Glomerular visceral epithelial cell (primary cell): ENCODE results near the gene GPN2.

Experiments
- DNase-seq: peaks from one replicate; pipeline ENCODE4 v3.0.0-alpha.2; 2016; ENCODE audit errors: extremely low spot score

GPN2 gene

DNA sequence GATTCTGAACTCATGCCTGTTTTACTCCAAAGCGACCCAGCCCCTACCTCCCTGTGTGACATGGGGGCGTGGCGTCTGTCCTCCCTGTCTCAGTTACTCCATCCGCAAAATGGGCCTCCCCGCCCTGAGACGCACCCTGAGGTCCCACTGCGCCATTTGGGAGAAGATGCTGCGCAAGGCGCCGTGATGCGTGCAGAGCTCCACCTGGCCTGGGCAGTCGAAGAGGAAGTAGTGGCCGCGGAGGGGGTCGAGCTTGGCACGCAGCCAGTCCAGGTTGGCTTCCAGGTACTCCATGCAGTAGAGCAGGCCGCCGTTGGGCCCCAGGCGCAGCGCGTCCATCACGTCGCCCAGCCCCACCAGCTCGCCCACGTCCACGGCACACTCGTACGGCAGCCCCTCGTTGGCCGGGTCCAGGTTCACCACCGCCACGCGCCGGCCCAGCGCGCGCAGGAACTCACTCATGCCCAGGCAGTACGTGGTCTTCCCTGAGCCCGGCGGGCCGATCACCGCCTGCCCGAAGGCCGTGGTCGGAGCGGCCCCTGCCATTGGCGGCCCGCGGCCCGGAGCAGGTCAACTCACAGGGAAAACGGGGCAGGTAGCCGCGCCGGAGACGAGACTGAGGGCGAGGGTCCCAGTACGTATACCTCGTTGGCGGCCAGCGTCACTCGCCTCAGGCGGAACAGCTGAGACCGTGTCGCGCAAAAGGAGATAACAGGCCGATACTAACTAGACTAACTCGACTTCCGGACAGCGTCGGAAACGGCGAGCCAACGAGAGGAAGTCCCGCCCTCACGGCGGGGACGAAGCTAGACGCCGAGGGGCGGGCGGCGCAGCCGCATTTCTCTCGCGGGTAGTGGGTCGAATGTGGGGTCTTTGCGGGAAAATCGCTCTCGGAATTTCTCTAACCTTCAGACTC, at the start of gene GPN2:
Gene GPN2 (minus strand): TSS at position 733 of the 916 bp plus-strand sequence. CDS start 187 bp downstream, at position 546.
- DNase-seq, result peak; percentile 67

DNA sequence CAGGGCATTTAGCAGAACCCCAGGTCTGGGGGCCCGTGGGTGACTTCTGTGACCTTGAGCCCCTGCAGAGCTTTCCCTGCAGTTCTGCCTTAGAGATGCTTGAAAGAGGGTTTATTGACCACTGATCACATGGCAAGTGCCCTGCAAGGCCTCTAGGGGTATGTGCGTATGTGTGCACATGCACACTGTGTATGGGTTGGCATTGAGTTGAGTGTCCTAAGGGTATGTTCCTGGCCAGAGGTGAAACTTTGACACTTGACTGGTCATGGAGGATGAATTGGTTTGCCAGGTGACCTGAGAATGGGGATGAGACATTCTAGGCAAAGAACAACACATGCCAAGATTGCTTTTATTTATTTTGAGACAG, 48.6 kb upstream of the GPN2 start:
- no peak for DNase-seq

DNA sequence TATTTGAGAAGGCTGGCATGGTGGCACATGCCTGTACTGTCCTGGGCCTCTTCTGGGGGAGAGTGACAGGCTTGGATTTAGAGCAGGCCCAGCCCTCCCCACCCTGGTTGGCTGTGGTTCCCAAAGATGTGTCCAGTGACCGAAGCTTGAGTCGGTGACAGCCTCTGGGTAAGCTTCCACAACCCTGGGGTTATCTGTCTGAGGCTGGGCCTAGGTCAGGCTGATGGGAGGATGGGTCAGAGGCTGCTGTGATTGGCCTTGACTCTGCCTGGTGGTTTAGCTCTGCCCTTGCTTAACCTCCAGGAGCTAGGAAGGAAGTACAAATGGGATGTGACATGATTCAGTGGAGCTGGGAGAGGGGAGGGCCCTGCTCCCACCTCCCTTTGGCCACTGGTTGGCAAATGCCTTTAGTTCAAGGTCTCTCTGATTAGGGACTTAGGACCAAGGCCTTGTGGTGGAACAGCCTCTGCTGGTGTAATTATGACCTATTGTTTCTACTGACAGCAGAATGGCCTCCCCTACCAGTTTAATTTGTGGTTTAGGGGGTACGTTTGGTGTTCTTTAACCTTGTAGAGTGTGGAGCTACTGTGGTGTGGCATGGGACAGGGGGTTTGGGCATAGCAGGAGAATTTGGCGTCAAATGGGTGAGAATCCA, 48.0 kb upstream of the GPN2 start:
- no peak for DNase-seq

DNA sequence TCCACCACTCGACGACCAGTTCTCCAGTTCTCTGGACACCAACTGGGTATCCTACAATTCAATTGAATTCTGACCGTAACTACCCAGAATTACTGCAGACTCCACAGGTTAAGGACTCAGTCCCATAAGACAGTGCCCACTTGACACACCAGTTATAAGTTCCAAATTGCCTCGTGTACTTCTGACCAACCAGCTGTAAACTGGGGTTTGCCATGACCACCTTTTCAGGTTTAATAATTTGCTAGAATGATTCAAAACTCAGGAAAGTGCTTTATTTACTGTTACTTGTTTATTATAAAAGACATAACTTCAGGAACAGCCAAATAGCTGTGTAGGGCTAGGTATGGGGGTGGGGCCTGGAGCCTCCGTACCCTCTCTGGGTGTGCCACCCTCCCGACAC, 46.7 kb upstream of the GPN2 start:
- no peak for DNase-seq

DNA sequence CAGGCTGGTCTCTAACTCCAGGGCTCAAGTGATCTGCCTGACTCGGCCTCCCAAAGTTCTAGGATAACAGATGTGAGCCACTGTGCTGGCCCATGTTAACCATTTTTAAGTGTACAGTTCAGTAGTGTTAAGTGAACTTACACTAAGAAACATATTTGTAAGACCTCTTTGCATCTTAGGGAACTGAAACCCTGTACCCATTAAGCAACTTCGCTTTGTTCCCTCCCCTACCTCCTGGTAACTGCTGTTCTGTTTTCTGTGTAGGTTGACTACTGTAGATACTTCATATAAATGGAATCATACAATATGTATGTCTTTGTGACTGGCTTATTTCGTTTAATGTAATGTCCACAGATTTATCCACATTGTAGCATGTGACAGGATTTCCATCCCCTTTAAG, 42.4 kb upstream of the GPN2 start:
- no peak for DNase-seq

DNA sequence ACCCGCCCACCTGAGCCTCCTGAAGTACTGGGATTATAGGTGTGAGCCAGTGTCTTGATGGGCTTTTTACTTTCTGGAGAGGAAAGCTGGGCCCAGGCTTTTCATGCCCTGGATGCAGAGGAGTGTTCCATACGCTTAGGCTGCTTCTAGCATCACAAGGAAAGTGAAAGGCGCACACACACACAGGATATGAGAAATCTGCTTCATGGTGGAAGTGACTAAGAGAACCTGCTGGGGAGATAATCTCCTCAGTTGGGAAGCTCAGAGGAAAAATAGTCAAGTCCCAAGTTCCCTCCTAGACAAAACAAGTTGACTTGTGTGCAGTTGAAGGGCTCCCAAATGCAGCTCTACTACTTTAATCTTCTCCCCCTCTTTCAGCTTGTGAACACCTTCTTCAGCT, 33.6 kb upstream of the GPN2 start:
- DNase-seq, result no peak

DNA sequence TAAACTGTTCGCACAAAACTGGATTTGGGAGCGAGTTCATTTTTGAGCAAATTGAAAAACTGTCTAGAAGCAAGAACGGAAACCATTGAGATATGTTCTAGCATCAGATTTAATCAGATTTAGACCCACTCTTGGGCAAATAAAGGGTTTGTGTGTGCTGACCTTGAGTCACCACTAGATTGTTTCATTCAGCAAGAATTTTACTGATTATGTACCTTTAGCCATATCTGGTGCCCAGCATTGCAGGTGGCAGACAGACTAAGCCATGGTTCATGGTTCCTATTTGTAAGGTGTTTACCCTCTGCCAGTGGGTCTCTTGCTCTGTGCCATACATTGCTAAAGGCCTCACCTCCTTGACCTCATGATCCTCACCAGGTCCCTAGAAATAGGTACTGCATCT, 32.8 kb upstream of the GPN2 start:
- DNase-seq, result no peak

DNA sequence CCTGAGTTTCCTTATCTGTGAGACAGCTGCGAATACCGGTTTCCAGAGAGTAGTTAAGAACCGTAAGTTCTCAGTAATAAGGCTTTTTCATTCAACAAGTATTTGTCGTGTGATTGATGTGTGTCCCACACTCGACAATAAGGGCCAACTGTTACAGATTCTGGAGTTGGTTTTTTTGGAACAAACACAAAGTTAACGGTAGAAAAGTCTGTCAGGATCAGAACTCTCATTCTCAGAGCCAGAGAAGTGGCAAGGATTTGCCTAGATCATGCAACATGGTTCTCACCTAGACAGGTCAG, 32.3 kb upstream of the GPN2 start:
- no peak for DNase-seq

DNA sequence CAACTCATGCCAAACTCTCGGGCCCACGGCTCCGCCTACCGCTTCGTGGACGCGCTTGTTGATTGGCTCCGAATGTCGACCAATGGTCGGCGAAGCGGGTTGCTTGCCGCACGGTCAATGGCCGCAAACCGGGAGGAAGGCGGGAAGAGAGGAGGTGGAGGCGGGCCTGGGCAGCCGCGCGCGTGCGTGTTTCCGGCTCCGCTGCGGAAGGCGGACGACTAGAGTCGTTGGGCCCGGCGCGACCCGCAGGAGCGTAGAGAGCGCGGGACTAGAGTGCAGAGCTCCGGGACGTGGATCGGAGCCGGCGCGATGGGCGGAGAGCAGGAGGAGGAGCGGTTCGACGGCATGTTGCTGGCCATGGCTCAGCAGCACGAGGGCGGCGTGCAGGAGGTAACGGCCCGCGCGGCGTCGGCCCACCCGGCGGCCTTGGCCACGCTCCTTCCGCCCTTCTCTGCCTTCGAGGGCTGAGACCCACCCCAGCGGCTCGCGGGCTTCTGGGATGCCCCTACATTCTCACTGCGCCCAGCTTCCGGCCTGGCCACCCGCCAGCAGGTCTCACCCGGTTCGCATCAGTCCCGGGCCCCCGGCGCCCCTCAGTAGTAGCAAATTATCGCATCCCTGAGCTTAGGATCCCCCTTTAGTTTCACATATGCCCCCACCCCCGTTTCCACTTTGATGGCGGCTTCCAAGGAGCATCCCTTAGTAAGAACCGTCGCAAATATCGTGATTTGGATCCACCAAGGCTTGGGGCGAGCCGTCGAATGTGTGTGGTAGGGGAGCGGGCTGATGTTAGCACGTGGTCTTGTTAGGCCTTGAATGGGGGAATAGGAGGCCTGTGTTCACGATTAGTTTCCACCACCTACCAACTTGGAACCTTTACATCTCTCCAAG, 31.7 kb upstream of the GPN2 start, which contains the start of gene NUDC:
Gene NUDC (plus strand): TSS at position 204 of the 891 bp plus-strand sequence. CDS start 106 bp downstream, at position 310.
- peak; percentile 97 for DNase-seq

DNA sequence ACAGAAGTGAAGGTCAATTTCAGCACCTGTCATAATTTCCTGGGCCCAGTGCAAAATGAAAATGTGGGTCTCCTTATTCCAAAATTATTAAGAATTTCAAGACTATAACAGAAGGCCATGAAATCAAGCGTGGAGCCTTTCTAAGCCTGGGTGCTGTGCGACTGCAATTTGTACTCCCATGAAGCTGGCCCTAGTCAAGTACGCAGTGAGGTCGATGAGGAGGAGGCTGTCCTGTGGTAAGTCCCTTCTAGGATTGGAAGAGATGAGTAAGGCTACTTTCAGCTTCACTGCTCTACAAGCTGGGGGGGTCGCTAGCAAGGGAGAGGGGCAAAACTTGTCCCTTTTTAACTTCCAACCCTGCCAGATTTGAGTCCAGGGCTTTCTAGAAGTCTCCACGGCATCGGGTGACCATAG, 31.1 kb upstream of the GPN2 start:
- no peak for DNase-seq

DNA sequence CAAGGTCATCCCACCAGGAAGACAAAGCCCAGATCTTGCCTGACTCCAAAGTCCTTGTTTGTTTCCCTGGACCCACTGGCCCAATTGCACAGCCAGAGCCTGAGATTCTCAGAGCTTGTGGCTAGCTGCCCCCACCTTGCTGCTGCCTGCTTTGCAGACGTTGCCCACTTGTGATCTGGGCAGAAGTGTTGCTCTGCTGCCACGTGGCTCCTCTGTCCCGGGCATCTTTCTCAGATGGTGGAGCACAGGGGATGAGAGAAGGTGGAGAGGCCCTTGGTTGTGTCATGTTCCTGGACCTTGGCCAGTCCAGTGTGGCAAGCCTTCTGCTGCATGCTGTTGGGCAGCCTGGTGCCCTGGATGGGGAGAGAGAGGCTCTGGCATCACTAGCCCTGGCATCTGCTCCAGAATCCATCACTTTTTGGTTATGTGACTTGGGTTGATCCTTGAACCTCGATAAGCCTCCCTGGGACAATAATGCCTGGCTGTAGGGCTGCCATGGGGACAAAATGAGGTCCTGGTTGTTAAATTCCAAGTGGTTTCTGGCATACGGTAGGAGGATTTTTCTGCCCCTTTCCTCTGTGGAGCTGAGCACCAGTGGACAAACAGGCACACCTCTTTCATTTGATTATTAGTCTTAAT, 25.2 kb upstream of the GPN2 start:
- no peak for DNase-seq

DNA sequence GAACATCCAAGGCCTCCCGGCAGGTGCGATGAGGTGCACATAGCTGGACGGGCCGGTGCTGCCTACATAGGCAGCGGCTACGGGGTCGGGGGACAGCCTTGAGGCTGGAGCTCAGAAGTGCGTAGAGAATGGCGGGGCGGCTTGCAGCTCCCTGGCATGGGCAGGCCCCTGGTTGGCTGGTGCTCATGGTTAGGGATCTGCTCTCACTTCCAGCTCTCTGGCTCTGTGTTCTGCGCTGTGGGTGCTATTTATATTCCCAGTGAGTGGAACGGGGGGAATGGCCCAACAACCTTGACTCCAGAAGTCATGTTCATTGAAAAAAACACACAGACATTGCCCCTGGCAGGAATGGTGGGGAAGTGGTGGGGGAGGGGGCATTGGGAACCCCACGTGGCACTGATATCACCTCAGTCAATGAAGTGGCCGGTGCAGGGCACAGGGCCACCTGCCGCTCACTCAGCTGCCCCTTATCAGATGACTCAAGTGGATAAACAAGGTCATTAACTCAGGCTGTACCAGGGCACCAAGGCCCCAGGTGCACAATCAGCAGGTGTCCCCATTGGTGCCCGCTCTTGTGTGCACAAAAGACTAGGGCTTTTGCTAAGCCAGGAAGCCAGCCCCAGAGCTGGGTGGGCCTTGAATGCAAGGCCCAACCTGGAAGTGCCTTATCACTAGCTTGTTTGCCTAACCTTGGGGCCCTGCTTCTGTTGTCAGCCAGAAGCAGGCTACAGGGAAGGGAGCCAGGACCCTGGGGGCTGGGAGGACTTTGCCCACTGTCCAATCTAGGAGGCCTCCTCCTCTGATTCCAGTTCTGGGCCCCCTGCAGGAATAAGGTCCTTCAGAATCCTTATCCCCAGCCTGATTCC, 23.9 kb upstream of the GPN2 start, which contains the start of gene NR0B2:
Gene NR0B2 (minus strand): TSS at position 222 of the 866 bp plus-strand sequence. CDS start 35 bp downstream, at position 187.
- no peak for DNase-seq

DNA sequence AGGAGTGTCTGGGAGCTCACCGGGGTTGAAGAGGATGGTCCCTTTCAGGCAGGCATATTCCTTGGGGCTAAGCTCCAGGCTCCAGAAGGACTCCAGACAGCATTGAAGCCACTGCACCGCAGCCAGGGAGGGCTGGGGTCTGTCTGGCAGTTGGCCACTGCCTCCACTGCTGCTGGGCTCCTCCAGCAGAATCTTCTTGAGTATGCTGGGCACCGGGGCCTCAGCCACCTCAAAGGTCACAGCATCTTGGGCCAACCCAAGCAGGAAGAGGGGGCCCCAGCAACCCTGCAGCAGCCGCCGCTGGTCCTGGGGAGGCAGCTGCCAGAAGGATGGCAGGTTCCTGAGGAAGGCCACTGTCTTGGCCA, 23.3 kb upstream of the GPN2 start:
- DNase-seq, result no peak

DNA sequence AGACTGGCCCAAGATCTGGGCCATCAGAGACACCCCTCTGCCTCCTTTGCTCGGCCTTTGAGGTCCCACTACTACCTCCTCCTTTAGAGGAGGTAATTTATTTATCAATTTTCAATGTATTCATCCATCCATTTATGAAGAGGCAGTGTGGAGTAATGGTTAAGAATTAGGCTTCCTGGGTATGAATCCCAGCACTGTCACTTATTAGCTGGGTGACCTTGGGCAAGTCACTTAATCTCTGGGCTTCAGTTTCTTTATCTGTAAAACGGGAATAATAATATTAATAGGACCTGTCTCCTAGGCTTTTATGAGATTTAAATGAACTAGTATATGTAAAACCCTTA, 22.0 kb upstream of the GPN2 start:
- DNase-seq, result no peak

DNA sequence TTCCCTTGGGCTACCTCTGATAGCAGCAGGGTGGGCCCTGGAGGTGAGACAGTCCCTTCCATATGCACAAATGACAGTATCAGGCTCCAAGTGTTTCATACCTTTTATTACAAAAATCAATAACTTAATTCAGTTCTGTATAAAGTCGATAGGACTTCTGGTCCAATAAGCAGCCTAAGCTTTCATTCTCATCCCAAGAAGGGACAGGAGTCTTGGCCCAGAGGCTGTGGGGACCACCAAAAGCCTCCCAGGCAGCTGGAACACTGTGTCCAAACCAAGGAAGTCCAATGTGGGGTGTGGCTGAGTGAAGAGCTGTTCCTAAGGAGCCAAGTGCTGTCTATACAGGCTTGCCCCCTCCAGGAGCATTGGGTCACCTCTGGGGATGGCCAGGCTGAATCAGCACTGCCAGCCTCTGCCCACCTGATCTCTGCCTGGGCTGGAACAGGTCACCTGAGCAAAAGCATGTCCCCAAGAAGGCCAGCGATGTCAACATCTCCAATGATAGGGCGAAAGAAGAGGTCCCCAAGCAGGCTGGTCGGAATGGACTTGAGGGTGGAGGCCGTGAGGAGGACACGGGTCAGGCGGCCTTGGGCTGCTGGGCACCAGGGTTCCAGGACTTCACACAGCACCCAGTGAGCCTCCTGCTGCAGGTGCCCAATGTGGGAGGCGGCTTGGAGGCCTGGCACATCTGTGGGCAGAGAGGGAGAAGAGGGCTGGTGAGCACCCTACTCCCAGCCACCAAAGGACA, 21.5 kb upstream of the GPN2 start:
- no peak for DNase-seq

DNA sequence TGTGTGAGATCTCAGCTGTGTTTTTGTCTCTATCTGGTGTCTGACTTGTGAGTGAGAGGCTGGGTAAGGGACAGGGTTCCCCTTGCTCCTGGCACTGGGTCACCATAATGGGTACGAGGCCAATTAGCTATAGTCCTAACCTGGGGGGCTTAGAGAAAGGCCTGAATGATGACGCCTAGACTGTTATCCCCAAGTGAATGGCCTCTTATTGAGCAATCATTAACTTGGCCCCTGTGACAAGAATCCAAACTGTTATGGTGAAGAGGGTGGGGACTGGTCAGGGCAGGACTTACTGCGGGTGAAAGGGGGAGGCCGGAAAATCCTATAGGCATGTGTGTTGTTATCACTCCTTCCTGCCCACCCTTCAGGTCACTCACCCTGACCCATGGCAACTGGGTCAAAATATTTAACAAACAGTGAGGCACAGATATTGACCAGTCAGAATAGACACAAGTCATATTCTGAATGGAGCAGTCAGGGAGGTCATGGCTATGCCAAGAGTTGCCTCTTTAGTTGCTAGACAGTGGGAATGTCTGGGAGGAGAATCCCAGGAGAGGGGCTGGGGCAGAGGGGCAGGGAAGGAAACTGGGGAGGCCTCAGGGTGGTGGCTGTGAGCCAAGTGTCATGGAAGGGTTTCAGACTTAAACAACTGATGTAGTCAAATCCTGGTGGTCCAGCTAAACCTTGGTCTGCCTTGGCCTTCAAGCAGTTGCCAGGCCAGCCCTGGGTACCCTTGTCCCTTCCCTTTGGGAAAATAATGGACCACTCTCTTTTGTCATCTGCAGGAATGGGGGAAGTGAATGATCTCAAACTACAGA, 20.5 kb upstream of the GPN2 start:
- no peak for DNase-seq

DNA sequence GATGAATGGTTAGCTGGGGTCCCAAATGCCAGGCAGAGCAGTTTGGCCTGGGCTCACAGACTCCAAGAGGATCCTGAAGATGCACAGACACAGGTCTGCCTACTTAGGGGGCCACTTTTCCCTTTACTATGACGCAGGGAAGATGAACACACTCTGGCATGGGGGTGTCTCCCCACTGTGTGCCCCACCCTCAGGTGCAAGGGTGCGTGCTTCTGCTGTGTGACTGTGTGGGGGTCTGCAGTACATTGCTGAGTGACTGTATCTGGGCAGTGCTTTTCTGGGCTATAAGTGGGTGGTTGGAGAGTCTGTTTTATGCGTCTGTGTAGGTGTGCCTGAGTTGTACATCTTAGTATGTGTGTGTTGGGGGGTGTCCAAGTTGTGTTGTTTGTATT, 19.9 kb upstream of the GPN2 start:
- DNase-seq, result no peak

DNA sequence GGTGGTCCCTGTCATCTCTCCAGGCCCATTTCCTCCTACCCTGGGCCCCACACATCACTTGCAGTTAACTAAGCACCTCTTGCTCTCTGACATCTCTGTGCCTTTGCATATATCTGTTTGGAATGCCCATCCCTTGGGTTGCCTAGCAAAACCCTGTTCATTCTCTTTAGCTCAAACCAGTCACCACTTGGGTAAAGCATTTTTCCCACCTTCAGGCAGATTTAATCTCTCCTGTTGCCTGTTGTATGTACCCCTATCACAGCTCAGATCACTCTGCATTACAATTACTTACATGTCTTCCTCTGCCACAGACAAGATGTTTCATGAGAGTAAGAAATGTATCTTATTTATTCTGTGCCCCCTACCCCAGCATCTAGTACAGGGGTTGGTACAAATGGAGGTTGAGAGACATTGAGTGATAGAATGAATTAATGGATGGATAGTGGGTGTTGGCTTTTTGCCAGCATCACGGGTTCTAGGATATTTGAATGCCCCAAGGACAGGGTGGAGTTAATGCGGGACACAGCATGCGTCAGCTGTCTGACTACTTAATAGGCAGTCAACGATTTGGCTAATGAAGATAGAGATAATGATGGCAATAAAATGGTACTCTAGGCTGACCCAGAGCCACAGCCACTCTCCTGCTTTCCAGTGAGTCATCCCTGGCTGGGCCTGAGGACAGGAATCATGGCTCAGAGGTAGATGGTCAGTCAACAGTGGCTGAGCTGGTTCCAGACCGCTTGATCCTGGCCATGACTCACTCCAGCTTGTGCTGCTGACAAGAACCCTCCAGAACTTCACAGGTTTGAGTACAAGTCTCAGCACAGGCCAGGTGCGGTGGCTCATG, 17.2 kb upstream of the GPN2 start:
- DNase-seq, result peak; percentile 92
